ENCODE data around the gene GRM8.

DNA sequence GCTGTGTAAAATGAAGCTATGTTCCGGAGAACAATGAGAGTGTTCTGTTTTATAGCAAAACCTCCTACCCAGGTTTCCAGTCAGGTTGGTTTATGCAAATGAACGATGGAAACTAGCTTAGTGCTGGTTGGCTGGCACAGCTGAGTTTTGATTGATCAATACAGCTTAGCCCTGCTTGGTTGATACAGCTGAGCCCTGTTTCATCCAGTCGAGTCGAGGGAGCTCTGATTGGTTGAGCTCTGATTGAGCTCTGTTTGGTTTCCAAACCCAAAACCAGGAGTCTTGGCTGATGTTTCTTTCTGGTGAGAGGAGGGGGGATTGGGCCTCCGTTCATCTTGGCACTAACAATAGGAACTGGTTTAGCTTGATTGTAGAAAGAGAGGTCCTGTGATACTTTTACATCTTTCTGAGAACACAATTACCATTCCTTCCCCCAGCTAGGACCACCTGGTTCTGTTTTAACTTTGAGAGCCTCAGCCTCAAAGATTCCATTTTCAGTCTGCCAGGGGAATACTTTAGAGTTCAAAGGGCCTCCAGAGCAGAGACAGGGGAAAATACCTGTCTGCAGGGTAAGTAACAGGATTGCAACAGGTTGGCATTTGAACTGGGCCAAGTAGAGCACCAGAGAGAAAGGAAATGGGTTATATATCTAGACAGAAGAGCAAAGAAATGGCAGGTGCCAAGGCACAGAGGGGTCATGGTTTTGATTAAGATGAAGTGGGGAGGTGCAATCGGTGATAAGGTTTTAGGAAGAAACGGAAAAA is 210.9 kb downstream of the GRM8 start:
- TF ChIP-seq POLR2A (IDR thresholded peaks at IDR 0.05) (no peak), POLR2AphosphoS5 (IDR thresholded peaks at IDR 0.05) (no peak)
- TF ChIP-seq, protein P1, sequence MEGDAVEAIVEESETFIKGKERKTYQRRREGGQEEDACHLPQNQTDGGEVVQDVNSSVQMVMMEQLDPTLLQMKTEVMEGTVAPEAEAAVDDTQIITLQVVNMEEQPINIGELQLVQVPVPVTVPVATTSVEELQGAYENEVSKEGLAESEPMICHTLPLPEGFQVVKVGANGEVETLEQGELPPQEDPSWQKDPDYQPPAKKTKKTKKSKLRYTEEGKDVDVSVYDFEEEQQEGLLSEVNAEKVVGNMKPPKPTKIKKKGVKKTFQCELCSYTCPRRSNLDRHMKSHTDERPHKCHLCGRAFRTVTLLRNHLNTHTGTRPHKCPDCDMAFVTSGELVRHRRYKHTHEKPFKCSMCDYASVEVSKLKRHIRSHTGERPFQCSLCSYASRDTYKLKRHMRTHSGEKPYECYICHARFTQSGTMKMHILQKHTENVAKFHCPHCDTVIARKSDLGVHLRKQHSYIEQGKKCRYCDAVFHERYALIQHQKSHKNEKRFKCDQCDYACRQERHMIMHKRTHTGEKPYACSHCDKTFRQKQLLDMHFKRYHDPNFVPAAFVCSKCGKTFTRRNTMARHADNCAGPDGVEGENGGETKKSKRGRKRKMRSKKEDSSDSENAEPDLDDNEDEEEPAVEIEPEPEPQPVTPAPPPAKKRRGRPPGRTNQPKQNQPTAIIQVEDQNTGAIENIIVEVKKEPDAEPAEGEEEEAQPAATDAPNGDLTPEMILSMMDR (IDR thresholded peaks at IDR 0.05): no peak

All from breast epithelium (tissue), 3 donors.